ENCODE data around the gene XPOT.

XPOT gene

DNA sequence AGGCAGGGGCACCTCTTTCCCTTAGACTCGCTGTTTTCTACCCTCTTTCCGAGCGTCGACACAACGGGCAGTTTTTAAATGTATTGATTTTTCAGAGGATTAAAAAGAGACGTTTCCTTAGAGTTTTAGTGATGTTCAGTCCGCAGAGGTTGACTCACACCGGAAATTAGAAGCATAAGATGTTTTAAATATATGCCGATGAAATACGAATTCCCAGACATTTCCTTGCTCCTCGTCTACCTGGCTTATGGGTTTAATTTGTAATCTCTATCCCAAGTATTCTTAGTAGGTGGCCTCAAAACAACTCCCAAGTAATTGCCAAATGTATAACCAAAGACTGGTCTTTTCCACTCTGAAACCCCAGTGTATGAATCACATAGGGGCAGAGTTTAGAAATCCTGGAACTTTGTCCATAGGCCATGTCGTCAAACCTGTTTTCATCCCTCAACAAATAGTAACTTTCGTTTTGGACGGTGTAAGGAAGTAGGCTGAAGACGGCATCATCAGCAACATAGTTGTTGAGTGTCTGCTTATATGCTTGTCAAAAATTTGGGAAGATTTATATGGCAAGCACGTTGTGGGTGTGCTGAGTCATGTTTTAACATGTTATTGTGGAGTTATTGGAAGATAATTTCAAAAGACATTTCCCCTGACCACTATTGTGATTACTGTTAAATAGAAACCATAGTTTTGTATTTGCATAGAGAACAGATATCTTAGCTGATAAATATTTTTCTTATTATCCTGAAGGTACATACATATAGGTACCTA is 48.6 kb downstream of the XPOT start:
- peak overlapping the region; percentile 70 to 97 for H3K4me3 ChIP-seq (ENCODE audit: low read depth in 1 of 2, low read length in 2 of 2)
- H3K4me1 ChIP-seq (ENCODE audit: insufficient read depth, low read length), result peaks cover 11% of the 10 kb centered on the region
- peaks cover 11% of the 10 kb centered on the region for H3K36me3 ChIP-seq (ENCODE audit: insufficient read depth, low read length)
- H3K9ac ChIP-seq (ENCODE audit: low read length), result peak overlapping the region; percentile 98
- H3K9me3 ChIP-seq (ENCODE audit: low read length), result no peaks in the 10 kb centered on the region
- H3K27me3 ChIP-seq (ENCODE audit: control insufficient read depth in 1 of 2, insufficient read depth in 2 of 2, low read length in 2 of 2), result no peaks in the 10 kb centered on the region
- H3K27ac ChIP-seq (ENCODE audit: low read depth, low read length), result peak overlapping the region; percentile 92

DNA sequence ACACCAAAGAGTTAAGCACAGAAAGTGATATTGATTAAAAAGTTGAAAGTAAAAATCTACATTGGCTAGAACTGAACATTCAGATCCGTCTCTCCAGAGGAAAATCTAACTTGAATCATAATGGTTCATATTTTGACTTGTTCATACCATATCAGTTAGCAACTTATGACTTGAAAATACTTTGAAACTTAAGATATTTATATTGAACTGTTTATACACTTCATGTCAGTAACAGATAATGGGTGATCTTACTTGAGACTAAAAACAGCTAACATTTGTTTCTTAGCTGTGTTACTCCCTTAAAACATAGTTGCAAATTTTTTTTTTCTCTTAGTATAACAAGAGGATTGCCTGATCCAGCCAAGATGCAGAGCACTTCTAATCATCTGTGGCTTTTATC is 51.3 kb downstream of the XPOT start:
- Histone ChIP-seq H3K9me3 (ENCODE audit: low read length) (no peaks in the 10 kb centered on the region), H3K27ac (ENCODE audit: low read depth, low read length) (no peak overlapping the region), H3K27me3 (ENCODE audit: control insufficient read depth in 1 of 2, insufficient read depth in 2 of 2, low read length in 2 of 2) (no peaks in the 10 kb centered on the region), H3K9ac (ENCODE audit: low read length) (no peak overlapping the region), H3K36me3 (ENCODE audit: insufficient read depth, low read length) (peaks cover 6% of the 10 kb centered on the region), H3K4me1 (ENCODE audit: insufficient read depth, low read length) (peaks cover 20% of the 10 kb centered on the region), H3K4me3 (ENCODE audit: low read depth in 1 of 2, low read length in 2 of 2) (no peak overlapping the region)

DNA sequence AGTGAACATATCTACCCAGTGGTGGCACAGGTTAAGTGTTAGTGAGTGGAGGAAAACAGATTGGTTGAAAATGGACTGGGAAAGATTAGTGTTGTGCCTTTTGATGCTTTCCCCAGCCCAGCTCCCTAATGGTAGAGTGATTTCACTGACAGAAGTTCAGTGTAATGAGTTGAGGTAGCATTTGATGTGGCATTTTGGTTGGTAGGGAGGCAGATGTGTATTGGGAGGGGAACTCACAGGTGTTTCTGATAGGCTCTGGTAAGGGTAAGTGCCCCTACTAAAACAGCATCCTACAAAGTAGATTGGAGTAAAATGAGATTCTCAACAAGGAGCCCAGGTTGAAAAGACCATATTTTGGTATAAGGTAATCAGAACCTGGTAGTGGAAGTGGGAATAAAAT is 51.9 kb downstream of the XPOT start:
- Histone ChIP-seq H3K4me1 (ENCODE audit: insufficient read depth, low read length) (peaks cover 16% of the 10 kb centered on the region), H3K27ac (ENCODE audit: low read depth, low read length) (no peak overlapping the region), H3K4me3 (ENCODE audit: low read depth in 1 of 2, low read length in 2 of 2) (no peak overlapping the region), H3K9ac (ENCODE audit: low read length) (no peak overlapping the region), H3K36me3 (ENCODE audit: insufficient read depth, low read length) (peaks cover 6% of the 10 kb centered on the region), H3K27me3 (ENCODE audit: control insufficient read depth in 1 of 2, insufficient read depth in 2 of 2, low read length in 2 of 2) (no peaks in the 10 kb centered on the region), H3K9me3 (ENCODE audit: low read length) (no peaks in the 10 kb centered on the region)

DNA sequence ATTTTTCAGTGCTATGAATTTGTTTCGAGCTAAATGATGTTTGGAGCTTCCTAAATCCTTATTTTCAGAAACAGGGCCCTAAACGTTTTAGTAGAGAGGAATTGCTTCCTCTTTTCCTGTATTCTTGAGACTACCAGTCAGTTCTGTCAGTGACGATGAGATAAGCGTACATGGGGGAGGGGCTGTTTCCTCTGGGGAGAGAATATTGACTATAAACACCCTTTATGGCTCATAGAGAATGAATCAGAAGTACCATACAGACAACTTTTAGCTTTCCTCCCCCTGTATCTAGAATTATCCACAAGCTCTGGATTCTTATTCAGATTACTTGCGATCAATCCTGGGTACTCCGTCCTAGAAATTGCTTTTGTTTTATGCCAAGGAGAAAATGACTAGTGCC is 52.8 kb downstream of the XPOT start:
- no peak overlapping the region for H3K9ac ChIP-seq (ENCODE audit: low read length)
- H3K27me3 ChIP-seq (ENCODE audit: control insufficient read depth in 1 of 2, insufficient read depth in 2 of 2, low read length in 2 of 2), result no peaks in the 10 kb centered on the region
- peaks cover 6% of the 10 kb centered on the region for H3K36me3 ChIP-seq (ENCODE audit: insufficient read depth, low read length)
- no peak overlapping the region for H3K4me3 ChIP-seq (ENCODE audit: low read depth in 1 of 2, low read length in 2 of 2)
- no peak overlapping the region for H3K27ac ChIP-seq (ENCODE audit: low read depth, low read length)
- H3K4me1 ChIP-seq (ENCODE audit: insufficient read depth, low read length), result peaks cover 15% of the 10 kb centered on the region
- no peaks in the 10 kb centered on the region for H3K9me3 ChIP-seq (ENCODE audit: low read length)

DNA sequence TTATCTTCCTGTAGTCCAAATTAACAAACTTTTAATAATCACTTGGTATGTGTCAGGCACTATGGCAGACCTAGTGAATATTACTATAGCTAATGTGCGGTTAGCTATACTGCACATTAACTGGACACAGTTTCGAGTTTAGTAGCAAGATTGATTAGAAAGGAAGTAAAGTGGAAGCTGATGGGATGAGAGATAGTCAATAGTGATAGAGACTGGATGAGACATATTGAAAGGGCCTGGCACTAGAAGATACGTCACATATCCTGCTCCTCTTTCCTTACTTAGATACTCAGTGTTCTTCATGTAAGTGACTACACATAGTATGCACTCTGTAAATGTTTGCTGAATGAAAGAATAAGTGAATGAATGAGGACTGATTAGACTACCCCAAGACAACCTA is 53.3 kb downstream of the XPOT start:
- Histone ChIP-seq H3K27me3 (ENCODE audit: control insufficient read depth in 1 of 2, insufficient read depth in 2 of 2, low read length in 2 of 2) (no peaks in the 10 kb centered on the region), H3K4me1 (ENCODE audit: insufficient read depth, low read length) (peaks cover 15% of the 10 kb centered on the region), H3K27ac (ENCODE audit: low read depth, low read length) (no peak overlapping the region), H3K9me3 (ENCODE audit: low read length) (no peaks in the 10 kb centered on the region), H3K9ac (ENCODE audit: low read length) (no peak overlapping the region), H3K4me3 (ENCODE audit: low read depth in 1 of 2, low read length in 2 of 2) (no peak overlapping the region), H3K36me3 (ENCODE audit: insufficient read depth, low read length) (peaks cover 6% of the 10 kb centered on the region)

DNA sequence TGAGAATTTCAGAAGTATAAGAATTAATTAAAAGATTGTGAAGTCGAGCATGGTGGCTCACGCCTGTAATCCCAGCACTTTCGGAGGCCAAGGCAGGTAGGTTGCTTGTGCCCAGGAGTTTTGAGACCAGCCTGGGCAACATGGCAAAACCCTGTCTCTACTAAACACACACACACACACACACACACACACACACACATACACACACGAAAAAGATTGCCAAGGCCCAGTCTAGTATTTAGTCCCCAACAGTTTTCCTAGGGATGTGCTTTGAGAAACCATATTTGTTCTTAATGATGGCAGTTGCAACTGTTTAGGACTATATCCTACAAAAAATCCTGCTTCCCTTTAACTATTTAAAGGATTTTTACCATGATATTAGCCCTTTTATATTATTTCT is 53.7 kb downstream of the XPOT start:
- Histone ChIP-seq H3K9me3 (ENCODE audit: low read length) (no peaks in the 10 kb centered on the region), H3K36me3 (ENCODE audit: insufficient read depth, low read length) (peaks cover 6% of the 10 kb centered on the region), H3K9ac (ENCODE audit: low read length) (no peak overlapping the region), H3K27me3 (ENCODE audit: control insufficient read depth in 1 of 2, insufficient read depth in 2 of 2, low read length in 2 of 2) (no peaks in the 10 kb centered on the region), H3K4me3 (ENCODE audit: low read depth in 1 of 2, low read length in 2 of 2) (no peak overlapping the region), H3K4me1 (ENCODE audit: insufficient read depth, low read length) (peaks cover 15% of the 10 kb centered on the region), H3K27ac (ENCODE audit: low read depth, low read length) (no peak overlapping the region)

DNA sequence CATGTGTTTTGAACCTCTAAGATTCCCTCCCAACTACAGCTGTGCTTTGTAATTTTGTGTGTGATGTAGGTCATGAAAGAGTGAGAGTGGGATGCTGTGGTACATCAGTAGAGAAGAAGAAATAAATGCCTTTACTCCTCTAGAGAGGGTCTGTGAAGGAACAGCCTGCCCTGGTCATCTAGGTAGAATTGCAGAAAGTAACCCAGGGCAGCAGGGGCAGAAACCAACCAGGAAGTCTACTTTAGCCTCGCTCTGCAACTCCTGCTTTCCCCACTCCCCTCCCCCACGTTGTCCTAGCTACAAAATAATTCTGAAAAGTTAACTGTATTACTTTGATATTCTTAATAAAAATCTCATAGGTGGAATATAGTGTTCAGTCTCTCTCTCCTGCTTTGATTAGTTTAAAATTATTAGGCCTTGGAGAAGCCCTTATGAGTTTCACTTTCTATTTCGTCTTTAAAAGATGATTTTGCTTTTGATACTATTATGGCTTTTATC is 55.3 kb downstream of the XPOT start:
- Histone ChIP-seq H3K36me3 (ENCODE audit: insufficient read depth, low read length) (peaks cover 6% of the 10 kb centered on the region), H3K4me1 (ENCODE audit: insufficient read depth, low read length) (peaks cover 10% of the 10 kb centered on the region), H3K9me3 (ENCODE audit: low read length) (no peaks in the 10 kb centered on the region), H3K9ac (ENCODE audit: low read length) (peak overlapping the region; percentile 59), H3K27ac (ENCODE audit: low read depth, low read length) (peak overlapping the region; percentile 44), H3K27me3 (ENCODE audit: control insufficient read depth in 1 of 2, insufficient read depth in 2 of 2, low read length in 2 of 2) (no peaks in the 10 kb centered on the region), H3K4me3 (ENCODE audit: low read depth in 1 of 2, low read length in 2 of 2) (peak overlapping the region in 1 of 2 donors; percentile 44)

DNA sequence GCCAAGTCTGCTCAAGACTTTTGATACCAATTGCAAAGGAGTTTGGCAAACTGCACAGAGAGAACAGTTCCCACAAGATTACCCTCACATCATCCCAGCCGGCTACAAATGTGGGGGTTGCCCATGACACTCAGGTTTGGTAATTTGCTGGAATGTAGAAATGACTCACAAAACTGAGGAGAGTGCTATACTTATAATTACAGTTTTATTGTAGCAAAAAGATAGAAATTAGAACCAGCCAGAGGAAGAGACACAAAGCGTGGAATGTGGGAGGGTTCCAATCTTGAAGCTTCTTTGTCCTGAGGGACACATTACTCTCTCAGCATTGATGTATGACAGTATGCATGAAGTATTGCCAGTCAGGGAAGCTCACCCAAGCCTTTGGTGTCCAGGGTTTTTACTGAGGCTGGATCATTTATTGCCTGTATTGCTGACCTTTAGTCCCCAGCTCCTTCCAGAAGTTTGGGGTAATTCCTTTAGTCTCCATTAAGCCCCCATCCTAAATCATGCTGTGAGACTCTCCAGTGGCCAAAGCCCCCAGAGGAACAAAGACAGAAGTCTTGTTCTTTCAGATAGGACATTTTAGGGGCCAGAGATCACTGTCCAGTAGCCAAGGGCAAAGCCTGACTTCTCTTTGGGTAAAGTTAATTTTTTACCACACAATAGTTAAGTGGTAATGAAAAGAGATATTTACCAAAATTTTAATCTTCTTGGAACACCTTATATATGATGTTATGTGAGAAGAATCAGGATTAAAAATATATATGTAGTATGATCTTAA is 57.6 kb downstream of the XPOT start:
- H3K27ac ChIP-seq (ENCODE audit: low read depth, low read length), result no peak overlapping the region
- H3K4me3 ChIP-seq (ENCODE audit: low read depth in 1 of 2, low read length in 2 of 2), result no peak overlapping the region
- no peaks in the 10 kb centered on the region for H3K9me3 ChIP-seq (ENCODE audit: low read length)
- peaks cover 10% of the 10 kb centered on the region for H3K4me1 ChIP-seq (ENCODE audit: insufficient read depth, low read length)
- no peaks in the 10 kb centered on the region for H3K27me3 ChIP-seq (ENCODE audit: control insufficient read depth in 1 of 2, insufficient read depth in 2 of 2, low read length in 2 of 2)
- H3K36me3 ChIP-seq (ENCODE audit: insufficient read depth, low read length), result peaks cover 8% of the 10 kb centered on the region
- no peak overlapping the region for H3K9ac ChIP-seq (ENCODE audit: low read length)

DNA sequence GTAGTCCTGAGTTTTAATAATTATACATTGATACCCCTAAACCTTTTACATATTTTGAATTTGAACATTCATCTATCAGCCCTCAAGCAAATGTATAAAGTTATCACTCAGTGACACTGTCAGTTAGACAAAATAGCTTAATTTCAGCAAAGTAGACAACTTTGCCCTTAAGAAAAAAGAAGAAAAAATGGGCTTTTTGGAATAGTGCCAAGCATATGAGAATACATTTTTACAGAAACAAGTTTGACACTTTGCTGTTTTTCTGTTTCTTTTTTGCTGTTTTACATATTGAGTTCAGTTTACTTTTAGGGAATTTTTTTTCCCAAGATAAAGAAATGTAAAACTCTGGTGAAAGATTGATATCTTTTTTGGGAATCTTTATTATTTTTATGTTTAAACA is 62.0 kb downstream of the XPOT start:
- H3K9ac ChIP-seq (ENCODE audit: low read length), result no peak overlapping the region
- no peak overlapping the region for H3K4me3 ChIP-seq (ENCODE audit: low read depth in 1 of 2, low read length in 2 of 2)
- H3K27me3 ChIP-seq (ENCODE audit: control insufficient read depth in 1 of 2, insufficient read depth in 2 of 2, low read length in 2 of 2), result no peaks in the 10 kb centered on the region
- H3K36me3 ChIP-seq (ENCODE audit: insufficient read depth, low read length), result peaks cover 24% of the 10 kb centered on the region
- no peak overlapping the region for H3K27ac ChIP-seq (ENCODE audit: low read depth, low read length)
- no peaks in the 10 kb centered on the region for H3K4me1 ChIP-seq (ENCODE audit: insufficient read depth, low read length)
- no peaks in the 10 kb centered on the region for H3K9me3 ChIP-seq (ENCODE audit: low read length)

DNA sequence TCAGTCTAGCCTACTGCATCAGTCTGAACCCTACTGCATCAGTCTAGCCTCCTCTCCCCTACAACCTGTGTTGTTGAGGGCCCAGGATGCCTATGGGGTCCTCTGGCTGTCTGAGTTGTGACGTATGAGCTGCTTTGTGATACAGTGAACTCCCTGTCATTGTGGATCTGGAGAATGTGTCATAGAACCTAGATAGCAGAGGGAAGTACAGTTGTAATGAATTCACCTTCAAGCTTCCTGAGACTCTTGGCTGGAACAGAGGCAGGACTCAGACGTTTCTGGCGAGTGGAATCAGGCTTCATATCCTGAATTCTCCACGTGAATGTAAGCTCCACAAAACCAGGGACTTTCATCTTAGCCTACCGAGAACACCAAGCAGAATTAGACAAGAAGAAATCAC is 64.8 kb downstream of the XPOT start:
- H3K9me3 ChIP-seq (ENCODE audit: low read length), result no peaks in the 10 kb centered on the region
- H3K36me3 ChIP-seq (ENCODE audit: insufficient read depth, low read length), result peaks cover 32% of the 10 kb centered on the region
- H3K9ac ChIP-seq (ENCODE audit: low read length), result no peak overlapping the region
- no peaks in the 10 kb centered on the region for H3K27me3 ChIP-seq (ENCODE audit: control insufficient read depth in 1 of 2, insufficient read depth in 2 of 2, low read length in 2 of 2)
- H3K4me3 ChIP-seq (ENCODE audit: low read depth in 1 of 2, low read length in 2 of 2), result no peak overlapping the region
- no peak overlapping the region for H3K27ac ChIP-seq (ENCODE audit: low read depth, low read length)
- H3K4me1 ChIP-seq (ENCODE audit: insufficient read depth, low read length), result no peaks in the 10 kb centered on the region

DNA sequence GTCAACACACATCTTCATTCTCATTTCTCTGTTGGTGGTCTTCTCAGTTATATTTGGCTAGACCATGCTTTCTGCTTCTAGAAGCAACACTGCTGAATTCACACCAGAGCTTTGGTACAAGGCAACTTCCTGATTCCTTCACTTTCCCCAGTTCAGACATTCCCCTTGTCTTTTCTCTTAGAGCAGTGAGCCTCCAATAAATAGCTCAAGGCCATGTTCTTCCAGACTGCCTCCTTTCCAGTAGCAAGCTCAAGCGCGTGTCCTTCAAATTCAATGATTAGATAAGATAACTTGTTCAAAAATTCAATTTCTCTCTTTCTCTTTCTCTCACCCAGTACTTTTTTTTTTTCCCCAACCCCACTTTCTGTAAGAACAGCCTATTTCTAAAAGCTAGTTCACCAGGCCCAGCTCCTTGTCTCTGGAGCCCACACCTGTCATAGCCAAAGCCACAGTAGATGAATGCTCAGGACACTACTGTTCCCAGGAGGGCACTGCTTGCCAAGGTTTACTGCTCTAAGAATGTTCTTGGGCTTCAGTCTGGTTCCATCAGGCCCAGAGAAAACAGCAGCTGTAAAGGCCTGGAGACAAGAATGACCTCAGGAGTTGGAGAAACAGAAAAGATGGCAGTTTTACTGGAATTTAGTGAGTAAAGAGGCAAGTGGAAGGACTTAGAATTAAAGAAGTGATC is 65.4 kb downstream of the XPOT start:
- H3K27me3 ChIP-seq (ENCODE audit: control insufficient read depth in 1 of 2, insufficient read depth in 2 of 2, low read length in 2 of 2), result no peaks in the 10 kb centered on the region
- no peak overlapping the region for H3K4me3 ChIP-seq (ENCODE audit: low read depth in 1 of 2, low read length in 2 of 2)
- H3K9ac ChIP-seq (ENCODE audit: low read length), result no peak overlapping the region
- no peaks in the 10 kb centered on the region for H3K4me1 ChIP-seq (ENCODE audit: insufficient read depth, low read length)
- H3K36me3 ChIP-seq (ENCODE audit: insufficient read depth, low read length), result peaks cover 32% of the 10 kb centered on the region
- H3K9me3 ChIP-seq (ENCODE audit: low read length), result no peaks in the 10 kb centered on the region
- no peak overlapping the region for H3K27ac ChIP-seq (ENCODE audit: low read depth, low read length)
